Activated gamma-delta T cell treated with Interleukin-2 at 50 U/mL for 16 hours (primary cell): Measurements from ENCODE around the gene ARGLU1.

Experiments used
- DNase-seq: peaks from one replicate; pipeline ENCODE4 v3.0.0-alpha.2; 2020

ARGLU1 gene

DNA sequence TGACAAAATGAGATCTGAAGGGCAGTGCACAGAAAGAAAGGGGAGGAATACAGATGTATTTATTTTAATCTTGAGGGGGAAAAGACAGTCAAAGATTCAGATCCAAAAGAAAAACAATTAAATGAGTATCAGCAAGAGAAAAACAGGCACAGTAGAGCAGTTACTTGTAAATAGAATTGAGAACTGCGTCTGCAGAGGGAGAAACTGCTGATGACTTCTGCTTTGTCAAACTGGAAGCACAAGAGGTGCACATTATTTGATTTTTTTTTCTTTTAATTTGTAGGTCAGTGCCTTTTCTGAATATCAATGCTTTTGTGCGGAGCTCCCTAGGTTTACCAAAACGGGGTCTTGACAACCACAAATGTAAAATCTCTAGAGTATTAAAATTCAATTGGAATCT is 69.8 kb downstream of the ARGLU1 start:
- no peak for DNase-seq

DNA sequence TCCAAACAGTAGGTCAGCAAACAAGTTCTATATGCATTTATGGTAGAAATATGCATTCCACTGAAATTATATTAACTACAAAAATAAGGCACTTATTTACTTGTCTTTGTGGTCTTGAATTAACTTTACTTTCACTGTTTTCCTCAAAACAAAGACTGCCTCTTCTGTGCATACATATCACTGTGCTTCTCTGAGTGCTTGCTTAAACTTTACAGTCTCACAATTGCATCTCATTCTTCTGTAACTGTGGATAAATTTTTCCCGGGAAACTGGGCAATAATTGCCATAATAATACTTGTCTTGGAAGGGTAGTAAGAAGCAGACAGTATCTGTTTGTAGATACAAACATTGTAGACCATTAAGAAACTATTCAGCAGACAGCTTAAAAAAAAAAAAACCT is 70.9 kb downstream of the ARGLU1 start:
- no peak for DNase-seq

DNA sequence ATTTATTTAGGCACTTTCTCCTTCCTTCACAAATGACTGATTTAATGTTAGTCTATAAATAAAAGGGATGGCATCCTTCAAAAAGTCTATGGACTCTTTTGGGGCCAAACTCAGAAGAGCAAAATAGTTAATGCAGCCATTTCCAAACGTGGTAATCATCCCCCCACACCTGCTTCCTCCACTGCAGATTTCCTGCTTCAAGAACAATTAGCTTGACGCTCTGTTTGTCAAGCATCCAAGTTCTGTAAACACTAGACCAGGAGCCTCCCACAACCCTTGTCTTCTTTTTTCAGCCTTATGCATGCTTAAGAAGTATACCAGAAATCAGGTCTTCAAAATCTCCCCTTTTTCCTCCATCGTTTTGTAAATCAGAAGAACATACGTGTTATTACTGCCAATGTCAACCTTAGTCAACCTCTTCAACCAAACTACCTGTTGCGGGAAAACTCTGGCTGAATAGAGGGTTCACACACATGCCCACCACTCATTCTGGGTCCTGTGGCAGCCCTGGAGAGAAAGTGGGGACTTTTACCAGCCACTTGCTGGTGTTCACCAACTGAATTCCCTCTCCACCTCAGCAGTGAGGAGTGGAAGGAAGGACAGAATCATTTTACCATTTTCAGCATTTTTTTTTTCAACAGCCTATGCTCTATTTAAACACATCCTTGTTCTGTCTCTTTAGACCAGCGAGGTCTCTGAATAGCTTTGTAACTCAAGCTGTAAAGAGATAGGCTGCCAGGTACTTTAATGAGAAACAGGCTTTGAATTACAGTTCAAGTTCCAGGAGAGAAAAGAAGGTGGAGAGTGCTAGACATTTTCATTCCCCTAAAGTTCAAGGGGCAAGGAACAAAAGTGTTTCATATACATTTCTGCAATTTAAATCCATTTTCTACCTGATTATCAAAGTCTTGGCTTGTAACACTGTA is 71.6 kb downstream of the ARGLU1 start:
- DNase-seq: no peak

DNA sequence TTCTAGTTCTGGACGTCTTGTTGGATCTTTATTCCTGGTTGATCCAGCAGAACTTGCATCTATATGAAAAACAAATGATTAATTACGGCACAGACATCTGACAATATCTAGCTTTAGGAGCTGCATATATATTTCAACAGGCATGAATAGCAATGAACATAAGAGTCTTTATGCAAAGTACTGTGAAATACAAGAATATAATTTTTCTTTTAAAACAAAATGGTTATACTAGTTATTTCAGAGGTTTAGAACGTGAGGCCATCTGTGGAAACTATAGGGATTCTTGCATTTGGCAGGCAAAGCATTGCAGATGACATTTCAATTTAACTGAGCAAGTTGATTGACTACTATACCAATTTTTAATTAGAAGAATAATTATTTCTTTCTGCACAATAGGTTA is 73.0 kb downstream of the ARGLU1 start:
- DNase-seq: no peak

DNA sequence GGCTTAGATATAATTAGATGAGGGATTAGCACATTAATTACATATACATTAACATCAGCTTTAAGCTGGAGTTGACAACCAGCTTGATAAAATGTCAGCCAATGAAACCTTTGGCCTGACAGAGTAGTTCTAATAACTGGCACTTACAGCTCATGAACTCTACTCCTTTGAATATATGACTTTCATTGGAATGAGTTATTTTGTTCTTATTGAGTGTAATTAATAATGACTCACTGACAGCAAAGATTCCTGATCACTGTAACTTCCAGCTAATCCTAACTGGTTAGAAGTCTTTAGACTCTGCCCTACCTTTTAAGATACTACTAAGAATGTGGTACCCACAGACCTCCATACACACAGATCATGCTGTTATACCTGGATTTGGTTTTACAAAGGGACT is 73.4 kb downstream of the ARGLU1 start:
- no peak for DNase-seq

DNA sequence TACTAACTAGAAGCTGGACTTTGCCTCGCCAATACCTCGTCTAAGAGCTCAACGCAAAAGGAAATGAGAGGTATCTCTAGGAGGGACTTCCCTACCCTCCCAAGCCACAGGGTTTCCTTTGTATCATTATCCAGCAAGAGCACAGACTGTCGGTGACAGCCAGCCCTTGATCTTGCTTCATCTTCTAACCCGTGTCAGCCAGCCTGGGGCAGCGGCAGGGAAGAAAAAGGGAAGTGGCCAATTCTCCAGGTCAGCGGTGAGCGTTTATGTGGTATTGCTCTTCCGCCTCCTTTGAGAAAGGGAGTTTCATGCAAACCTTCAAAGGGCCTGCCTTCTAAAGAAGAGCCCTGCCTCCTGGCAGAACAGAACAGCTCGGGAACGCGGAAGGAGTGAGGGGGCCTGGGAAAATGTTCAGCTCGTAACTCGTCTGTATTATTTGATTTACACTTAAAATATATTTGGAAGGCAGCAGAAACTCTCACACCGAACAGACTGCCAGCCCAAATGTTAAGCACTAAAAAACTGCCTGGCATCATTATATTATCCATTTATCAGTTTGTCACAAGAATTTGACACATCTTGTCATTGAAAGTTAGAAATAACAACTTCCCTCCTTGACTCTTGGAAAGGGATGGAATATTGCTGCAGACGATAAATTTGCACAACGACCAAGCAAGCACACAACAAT is 74.3 kb downstream of the ARGLU1 start:
- no peak for DNase-seq

DNA sequence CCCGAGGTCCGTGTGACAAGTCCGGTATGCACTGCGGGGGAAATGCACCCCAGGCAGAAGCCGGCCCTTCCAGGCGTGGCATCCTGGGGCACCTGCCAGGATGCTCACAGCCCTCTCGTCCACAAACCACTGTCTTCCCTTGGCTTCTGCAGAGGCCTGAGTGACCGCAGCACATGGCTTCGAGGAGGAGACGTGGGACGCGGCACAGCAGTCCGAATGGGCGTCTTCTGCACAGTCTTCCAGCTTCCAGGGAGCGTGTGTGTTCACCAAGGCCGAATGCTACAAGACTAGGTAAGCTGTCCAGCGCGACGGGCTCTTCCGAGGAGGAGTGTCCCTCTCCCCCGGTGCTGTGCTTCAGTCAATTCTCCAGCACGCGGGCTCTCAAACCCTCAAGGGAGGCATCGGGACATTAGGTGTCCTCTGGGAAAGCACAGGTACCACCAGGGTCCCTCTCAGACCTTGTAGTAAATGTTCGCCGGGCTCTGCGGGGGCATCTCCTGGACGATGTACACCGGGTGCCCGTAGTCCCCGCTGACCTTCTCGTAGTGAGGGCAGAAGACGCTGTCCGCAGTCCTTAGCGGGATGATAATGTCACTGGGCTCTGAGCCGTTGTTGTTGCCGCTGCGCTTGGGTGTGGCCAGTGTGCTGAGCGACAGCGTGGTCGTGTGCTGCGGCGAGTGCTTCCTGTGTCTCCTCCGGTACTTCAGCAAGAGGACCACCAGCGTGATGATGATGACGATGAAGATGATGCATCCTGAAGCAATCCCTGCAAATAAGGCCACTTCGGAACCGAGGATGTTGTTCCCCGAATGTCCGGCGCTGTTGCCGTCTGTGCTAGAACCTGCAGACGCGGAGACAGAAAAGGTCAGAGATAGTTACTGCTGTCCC is 75.1 kb downstream of the ARGLU1 start:
- no peak for DNase-seq

DNA sequence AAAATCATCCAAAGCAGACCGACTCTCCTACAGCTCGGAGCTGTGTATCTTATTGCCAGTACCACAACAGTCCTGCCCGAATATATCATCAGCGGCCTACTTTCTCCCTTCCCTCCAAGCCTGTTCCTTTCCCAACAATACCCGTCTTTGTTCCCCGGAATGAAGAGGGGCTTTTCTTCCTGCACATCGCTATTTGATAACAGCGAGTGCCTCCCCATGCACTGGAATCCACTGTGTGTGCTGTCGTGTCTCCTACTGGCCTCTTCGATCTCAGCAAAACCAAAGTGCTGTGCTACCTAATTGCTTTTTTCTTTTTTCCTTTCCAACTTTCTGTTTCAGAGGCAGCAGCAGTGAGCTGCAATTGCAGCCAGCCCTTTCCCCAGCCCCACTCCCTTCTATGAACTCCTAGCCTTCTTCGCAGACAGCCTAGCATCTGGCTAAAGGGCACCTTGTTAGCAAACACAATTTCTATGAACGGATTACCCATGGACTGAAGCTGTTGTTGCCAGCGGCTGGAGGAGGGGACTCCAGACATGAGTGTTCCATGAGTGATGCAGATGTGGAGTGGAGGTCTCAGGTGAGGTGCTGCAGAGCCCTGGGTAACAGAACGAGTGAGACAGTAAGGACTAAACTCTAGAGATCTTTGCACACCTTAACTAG is 75.9 kb downstream of the ARGLU1 start:
- no peak for DNase-seq
